Peyer's patch (tissue), 4 donors: ENCODE data around the gene FFAR4.

Source experiments
- CTCF ChIP-seq, 6 experiments: fragments of 450-650 bp in 4 of 6; fragments of 200-600 bp in 2 of 6; sonication (generic) in 1 of 6; IDR thresholded peaks; one replicate each; pipeline ENCODE4 v1.5.1; 2017 to 2019; ENCODE audit warnings: antibody characterized with exemption in 6 of 6, mild to moderate bottlenecking in 3 of 6, moderate library complexity in 1 of 6
- POLR2A ChIP-seq, 2 donors: fragments of 450-650 bp; IDR thresholded peaks; one replicate each; pipeline ENCODE4 v1.5.1; 2017; ENCODE audit warnings: antibody characterized with exemption in 2 of 2, mild to moderate bottlenecking in 2 of 2, moderate library complexity in 2 of 2

GRCh38 chr10:93560541-93560940 lies 5.9 kb upstream of the FFAR4 start:
- TF ChIP-seq POLR2A (IDR thresholded peaks at IDR 0.05) (no peak), CTCF (IDR thresholded peaks at IDR 0.05) (no peak)
